HL-60/S4 treated with retinoic acid at 250 ng/mL for 4 days and 3 days (cell line): ENCODE data around the gene RAB29.

Experiments used
- in situ Hi-C: fragments of 300-500 bp; cut with MboI; formaldehyde crosslinking; loops from 2 replicates; pipeline ENCODE4 v1.7.0; 2022; ENCODE audit warnings: low sequenced_read_pairs

RAB29 gene

GRCh38 chr1:205797168-205797567 lies 21.9 kb upstream of the RAB29 start:
- in situ Hi-C loops, result loop anchor here (25.0 kb wide), 1 partner anchor 315 kb away; the partner anchor contains the start of gene AVPR1B

- in situ Hi-C loops, result loop anchor here (25.0 kb wide), 1 partner anchor 318 kb away; the partner anchor contains the start of gene AVPR1B
Measured at GRCh38 chr1:205794011-205794730, 18.9 kb upstream of the RAB29 start.

- in situ Hi-C loops, result loop anchor here (25.0 kb wide), 1 partner anchor 319 kb away; the partner anchor contains the start of gene AVPR1B
Measured at GRCh38 chr1:205792961-205793673, 17.8 kb upstream of the RAB29 start.

GRCh38 chr1:205792481-205792881 lies 17.2 kb upstream of the RAB29 start:
- in situ Hi-C loops, result loop anchor here (25.0 kb wide), 1 partner anchor 320 kb away; the partner anchor contains the start of gene AVPR1B

GRCh38 chr1:205791568-205792180 lies 16.4 kb upstream of the RAB29 start:
- in situ Hi-C loops, result loop anchor here (25.0 kb wide), 1 partner anchor 321 kb away; the partner anchor contains the start of gene AVPR1B

GRCh38 chr1:205787287-205787916 lies 12.1 kb upstream of the RAB29 start:
- in situ Hi-C loops, result loop anchor here (10.0 to 25.0 kb wide), 2 partner anchors 197 to 325 kb away; partner anchors contain the start of gene AVPR1B

GRCh38 chr1:205786601-205787000 lies 11.3 kb upstream of the RAB29 start:
- in situ Hi-C loops, result loop anchor here (10.0 to 25.0 kb wide), 2 partner anchors 198 to 326 kb away; partner anchors contain the start of gene AVPR1B

- in situ Hi-C loops, result loop anchor here (10.0 to 25.0 kb wide), 2 partner anchors 199 to 327 kb away; partner anchors contain the start of gene AVPR1B
Measured at GRCh38 chr1:205785446-205785845, 10.2 kb upstream of the RAB29 start.

- in situ Hi-C loops, result loop anchor here (10.0 to 25.0 kb wide), 2 partner anchors 201 to 328 kb away; partner anchors contain the start of gene AVPR1B
Measured at GRCh38 chr1:205783904-205784303, 8.6 kb upstream of the RAB29 start.

- in situ Hi-C loops, result loop anchor here (10.0 to 25.0 kb wide), 2 partner anchors 201 to 329 kb away; partner anchors contain the start of gene AVPR1B
Measured at GRCh38 chr1:205783433-205783795, 8.1 kb upstream of the RAB29 start.

- in situ Hi-C loops, result loop anchor here (10.0 to 25.0 kb wide), 2 partner anchors 202 to 329 kb away; partner anchors contain the start of gene AVPR1B
Measured at GRCh38 chr1:205782627-205783432, 7.5 kb upstream of the RAB29 start.

GRCh38 chr1:205780335-205780734 lies 5.1 kb upstream of the RAB29 start:
- in situ Hi-C loops, result loop anchor here (10.0 to 25.0 kb wide), 2 partner anchors 204 to 332 kb away; partner anchors contain the start of gene AVPR1B

GRCh38 chr1:205777994-205778393 lies 2.7 kb upstream of the RAB29 start:
- in situ Hi-C loops, result loop anchor here (25.0 kb wide), 1 partner anchor 334 kb away; the partner anchor contains the start of gene AVPR1B

GRCh38 chr1:205775717-205776056 lies 405 bp upstream of the RAB29 start:
- in situ Hi-C loops, result loop anchor here (25.0 kb wide), 1 partner anchor 337 kb away; the partner anchor contains the start of gene AVPR1B

GRCh38 chr1:205774198-205775014 lies 876 bp downstream of the RAB29 start:
- in situ Hi-C loops, result loop anchor here (25.0 kb wide), 1 partner anchor 338 kb away; the partner anchor contains the start of gene AVPR1B

GRCh38 chr1:205772607-205773032 lies 2.7 kb downstream of the RAB29 start:
- in situ Hi-C loops, result no loop called here

GRCh38 chr1:205770618-205771017 lies 4.7 kb downstream of the RAB29 start:
- in situ Hi-C loops, result no loop called here

- in situ Hi-C loops, result no loop called here
Measured at GRCh38 chr1:205769641-205770365, 5.5 kb downstream of the RAB29 start.
